SU-DHL-6 (cell line): ENCODE measurements around the gene PTGES2.

ENCODE experiments used
- EZH2phosphoT487 ChIP-seq: fragments of 200-600 bp; sonication (generic), shearing (Covaris generic); conservative IDR thresholded peaks from 2 replicates; pipeline ENCODE4 v1.6.1; 2018; ENCODE audit warnings: mild to moderate bottlenecking, antibody characterized with exemption, low read length, moderate library complexity, mixed read lengths
- TF ChIP-seq, protein P1 (sequence below): fragments of 200-600 bp; sonication (generic); IDR thresholded peaks from one replicate; pipeline ENCODE4 v1.5.1; 2017; ENCODE audit warnings: antibody characterized with exemption, mild to moderate bottlenecking, low read length, moderate library complexity; ENCODE audit not compliant: insufficient read depth, poor library complexity, severe bottlenecking

DNA sequence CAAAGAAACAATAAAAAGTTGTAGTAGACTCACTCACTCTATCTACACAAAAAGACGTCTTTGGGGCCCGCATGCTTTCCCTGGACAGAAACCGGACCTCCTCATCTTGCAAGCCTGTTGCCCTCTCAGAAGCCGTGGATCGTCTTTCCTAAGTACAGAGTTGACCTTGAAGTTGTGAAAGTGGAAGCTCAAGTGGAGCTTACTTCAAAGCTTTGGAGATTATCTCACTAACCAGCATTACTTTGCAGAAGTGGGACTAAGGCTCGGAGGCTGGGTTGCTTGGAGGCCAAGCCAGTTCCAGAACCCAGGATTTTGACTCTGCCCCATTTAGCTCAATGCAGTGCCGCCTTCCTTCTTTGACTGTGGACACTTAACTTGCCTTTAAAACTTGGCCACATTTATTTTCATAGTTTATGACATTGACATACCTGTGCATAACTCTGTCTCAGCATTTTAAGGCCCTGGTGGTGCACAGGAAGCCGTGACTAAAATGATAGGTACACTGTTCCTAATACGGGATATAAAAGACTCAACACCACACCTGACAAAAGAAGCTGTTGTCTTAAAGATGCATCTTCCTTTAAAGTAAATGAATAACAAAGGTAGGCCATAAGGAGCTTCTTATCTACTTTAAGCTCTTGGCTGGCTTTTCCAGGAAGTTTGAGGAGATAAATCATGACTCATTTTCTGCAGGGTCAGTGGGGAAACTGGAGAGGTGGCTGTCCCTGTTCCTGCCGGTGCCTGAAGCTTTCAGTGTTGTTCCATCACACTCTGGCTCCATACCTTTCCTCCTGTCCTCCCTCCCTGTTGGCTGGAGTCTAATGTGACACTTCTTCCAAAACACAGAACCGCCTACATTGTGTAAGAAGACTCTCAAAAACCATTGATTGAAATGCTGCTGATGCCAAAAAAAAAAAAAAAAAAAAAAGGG is 48.8 kb downstream of the PTGES2 start:
- TF ChIP-seq, protein P1, sequence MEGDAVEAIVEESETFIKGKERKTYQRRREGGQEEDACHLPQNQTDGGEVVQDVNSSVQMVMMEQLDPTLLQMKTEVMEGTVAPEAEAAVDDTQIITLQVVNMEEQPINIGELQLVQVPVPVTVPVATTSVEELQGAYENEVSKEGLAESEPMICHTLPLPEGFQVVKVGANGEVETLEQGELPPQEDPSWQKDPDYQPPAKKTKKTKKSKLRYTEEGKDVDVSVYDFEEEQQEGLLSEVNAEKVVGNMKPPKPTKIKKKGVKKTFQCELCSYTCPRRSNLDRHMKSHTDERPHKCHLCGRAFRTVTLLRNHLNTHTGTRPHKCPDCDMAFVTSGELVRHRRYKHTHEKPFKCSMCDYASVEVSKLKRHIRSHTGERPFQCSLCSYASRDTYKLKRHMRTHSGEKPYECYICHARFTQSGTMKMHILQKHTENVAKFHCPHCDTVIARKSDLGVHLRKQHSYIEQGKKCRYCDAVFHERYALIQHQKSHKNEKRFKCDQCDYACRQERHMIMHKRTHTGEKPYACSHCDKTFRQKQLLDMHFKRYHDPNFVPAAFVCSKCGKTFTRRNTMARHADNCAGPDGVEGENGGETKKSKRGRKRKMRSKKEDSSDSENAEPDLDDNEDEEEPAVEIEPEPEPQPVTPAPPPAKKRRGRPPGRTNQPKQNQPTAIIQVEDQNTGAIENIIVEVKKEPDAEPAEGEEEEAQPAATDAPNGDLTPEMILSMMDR = no peak
- no peak for TF ChIP-seq EZH2phosphoT487
